A673 (cell line): ENCODE measurements around the gene BBS1. TPM values are rescaled to one million over a fixed set of nuclear protein-coding genes. Genes with fewer than 3 reads are reported as not detected.

Experiments used
- BruUV-seq: library from RNA; stranded (reverse); fragments of 400-500 nt; replicated peaks from 2 replicates; lab custom pipeline; 2021; lab: Mats Ljungman, UMichigan
- CTCF ChIA-PET: fragments of 300-600 bp; sonication (Branson Sonifier 250); formaldehyde crosslinking; loops from one replicate; lab custom pipeline; 2022; ENCODE audit warnings: antibody characterized with exemption; lab: Charles Lee
- POLR2A ChIA-PET: fragments of 300-600 bp; sonication (Branson Sonifier 250); formaldehyde crosslinking; loops from one replicate; lab custom pipeline; 2022; ENCODE audit warnings: antibody characterized with exemption; ENCODE audit not compliant: low non-redundant PET; lab: Charles Lee
- DNase-seq: peaks from one replicate; pipeline ENCODE4 v3.0.0-alpha.2; 2015; ENCODE audit warnings: low spot score
- H3K27ac ChIP-seq: fragments of 200-600 bp; sonication (generic); 2 replicates; pipeline ENCODE4 v1.5.1; 2016; ENCODE audit warnings: mixed run types, low read depth, mild to moderate bottlenecking, mixed read lengths, antibody characterized with exemption, low read length; ENCODE audit not compliant: poor library complexity, severe bottlenecking
- H3K27me3 ChIP-seq: fragments of 200-600 bp; sonication (generic); replicated peaks from 2 replicates; pipeline ENCODE4 v1.6.1; 2017; ENCODE audit warnings: mixed run types, low read depth, mild to moderate bottlenecking, mixed read lengths, antibody characterized with exemption, low read length; ENCODE audit not compliant: insufficient read depth, poor library complexity
- H3K36me3 ChIP-seq: fragments of 200-600 bp; sonication (generic); 2 replicates; pipeline ENCODE4 v1.6.1; 2016; ENCODE audit warnings: mixed run types, mild to moderate bottlenecking, mixed read lengths, antibody characterized with exemption, low read length; ENCODE audit not compliant: insufficient read depth, poor library complexity, severe bottlenecking
- H3K4me1 ChIP-seq: fragments of 200-600 bp; sonication (generic); 2 replicates; pipeline ENCODE4 v1.6.1; 2017; ENCODE audit warnings: mixed run types, mild to moderate bottlenecking, mixed read lengths, antibody characterized with exemption, low read length; ENCODE audit not compliant: insufficient read depth, poor library complexity, severe bottlenecking
- H3K4me3 ChIP-seq: fragments of 200-600 bp; sonication (generic); 2 replicates; pipeline ENCODE4 v1.5.1; 2016; ENCODE audit warnings: low read depth, mixed run types, mild to moderate bottlenecking, mixed read lengths, low read length; ENCODE audit not compliant: poor library complexity, severe bottlenecking
- H3K9me3 ChIP-seq: fragments of 200-600 bp; sonication (generic); 2 replicates; pipeline ENCODE4 v1.6.1; 2016; ENCODE audit warnings: mixed run types, low read depth, mild to moderate bottlenecking, mixed read lengths, antibody characterized with exemption, low read length; ENCODE audit not compliant: poor library complexity, severe bottlenecking
- EZH2 ChIP-seq: fragments of 200-600 bp; sonication (generic); IDR thresholded peaks from 2 replicates; pipeline ENCODE4 v1.6.1; 2017; ENCODE audit warnings: borderline replicate concordance, low read depth, mild to moderate bottlenecking, mixed read lengths, antibody characterized with exemption, low read length; ENCODE audit not compliant: poor library complexity, severe bottlenecking
- intact Hi-C: fragments of 100-400 bp; cut with micrococcal nuclease; formaldehyde crosslinking; loops from one replicate; pipeline ENCODE4 v1.10.0; 2022; ENCODE audit not compliant: unreplicated experiment
- total RNA-seq: library from RNA; stranded (reverse); gene quantifications from 2 replicates; pipeline ENCODE4 v1.2.3, GENCODE V29; 2021
- TF ChIP-seq, protein P1 (sequence below): fragments of 300-800, 200-600 bp; sonication (generic); conservative IDR thresholded peaks from 2 replicates; pipeline ENCODE4 v1.5.1; 2017; ENCODE audit warnings: low read depth, mild to moderate bottlenecking, antibody characterized with exemption, low read length, moderate library complexity, mixed read lengths

The BBS1 gene
- total RNA-seq, 1 experiment from 2014 or later, result 40.5 TPM

DNA sequence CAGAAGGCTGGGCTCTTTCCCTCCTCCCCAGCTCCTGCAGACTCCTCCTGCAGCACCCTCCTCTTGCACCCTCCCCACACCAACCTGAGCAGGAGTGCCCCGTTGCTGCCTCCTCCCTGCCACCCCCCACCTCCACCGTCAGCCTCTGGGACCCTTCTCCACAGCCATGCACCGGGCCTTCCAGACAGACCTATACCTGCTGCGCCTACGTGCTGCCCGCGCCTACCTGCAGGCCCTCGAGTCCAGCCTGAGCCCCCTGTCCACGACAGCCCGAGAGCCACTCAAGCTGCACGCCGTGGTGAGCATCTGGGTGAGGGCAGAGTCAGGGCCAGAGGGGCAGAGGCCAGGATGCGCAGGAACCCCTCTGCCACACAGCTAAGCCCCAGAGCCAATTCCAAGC lies 19.2 kb downstream of the BBS1 start:
- intact Hi-C loops, result no loop called here
- Histone ChIP-seq H3K4me3 (no peak overlapping the region), H3K27ac (no peak overlapping the region), H3K36me3 (no peaks in the 10 kb centered on the region), H3K27me3 (no peaks in the 10 kb centered on the region), H3K4me1 (no peaks in the 10 kb centered on the region), H3K9me3 (no peaks in the 10 kb centered on the region)
- ChIA-PET POLR2A (interaction anchor here (0.6 kb wide), 2 partner anchors 30 to 144 kb away, joined by 4 to 8 read pairs; no protein-coding TSS in a partner anchor), CTCF (no interaction called here)
- no peak for TF ChIP-seq EZH2
- TF ChIP-seq, protein P1, sequence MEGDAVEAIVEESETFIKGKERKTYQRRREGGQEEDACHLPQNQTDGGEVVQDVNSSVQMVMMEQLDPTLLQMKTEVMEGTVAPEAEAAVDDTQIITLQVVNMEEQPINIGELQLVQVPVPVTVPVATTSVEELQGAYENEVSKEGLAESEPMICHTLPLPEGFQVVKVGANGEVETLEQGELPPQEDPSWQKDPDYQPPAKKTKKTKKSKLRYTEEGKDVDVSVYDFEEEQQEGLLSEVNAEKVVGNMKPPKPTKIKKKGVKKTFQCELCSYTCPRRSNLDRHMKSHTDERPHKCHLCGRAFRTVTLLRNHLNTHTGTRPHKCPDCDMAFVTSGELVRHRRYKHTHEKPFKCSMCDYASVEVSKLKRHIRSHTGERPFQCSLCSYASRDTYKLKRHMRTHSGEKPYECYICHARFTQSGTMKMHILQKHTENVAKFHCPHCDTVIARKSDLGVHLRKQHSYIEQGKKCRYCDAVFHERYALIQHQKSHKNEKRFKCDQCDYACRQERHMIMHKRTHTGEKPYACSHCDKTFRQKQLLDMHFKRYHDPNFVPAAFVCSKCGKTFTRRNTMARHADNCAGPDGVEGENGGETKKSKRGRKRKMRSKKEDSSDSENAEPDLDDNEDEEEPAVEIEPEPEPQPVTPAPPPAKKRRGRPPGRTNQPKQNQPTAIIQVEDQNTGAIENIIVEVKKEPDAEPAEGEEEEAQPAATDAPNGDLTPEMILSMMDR, result no peak
- BruUV-seq, result no TSS peak
- no peak for DNase-seq

DNA sequence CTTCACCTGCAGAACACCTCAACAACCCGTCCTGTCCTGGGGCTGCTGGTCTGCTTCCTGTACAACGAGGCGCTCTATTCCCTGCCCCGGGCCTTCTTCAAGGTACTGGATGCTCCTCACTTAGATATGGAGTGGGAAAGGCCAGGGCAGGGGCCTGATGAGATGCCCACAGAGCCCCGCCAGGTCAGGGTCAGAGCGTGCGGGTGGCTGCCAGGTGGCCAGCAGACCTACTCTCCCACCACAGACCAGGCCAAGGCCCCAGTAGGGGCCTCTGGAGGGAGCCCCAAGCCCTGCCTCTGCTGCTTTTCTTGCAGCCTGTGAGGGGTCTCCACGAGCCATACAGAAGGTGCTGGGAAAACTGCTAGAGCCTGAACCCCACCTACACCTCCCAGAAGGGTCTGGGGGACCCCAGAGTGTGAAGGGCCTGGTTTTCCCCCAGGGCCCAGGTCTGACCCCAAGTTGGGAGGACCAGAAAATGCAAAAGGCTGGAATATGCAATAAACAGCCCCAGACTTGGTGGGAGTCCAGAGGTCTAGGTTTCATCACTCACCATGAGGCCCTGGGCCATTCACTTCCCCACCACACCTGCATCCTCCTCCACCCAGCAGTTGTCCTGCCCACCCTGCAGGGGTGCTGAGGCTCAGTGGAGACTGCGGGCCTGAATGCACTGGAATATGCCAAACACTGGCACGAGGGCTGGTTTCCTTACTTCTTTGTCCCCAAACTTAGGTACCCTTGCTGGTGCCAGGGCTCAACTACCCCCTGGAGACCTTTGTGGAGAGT lies 20.7 kb downstream of the BBS1 start:
- no TSS peak for BruUV-seq
- POLR2A ChIA-PET, result no interaction called here

GRCh38 chr11:66531841-66532240 lies 21.4 kb downstream of the BBS1 start:
- DNase-seq, result no peak
- TF ChIP-seq EZH2, result no peak
- TF ChIP-seq, protein P1, result no peak
- intact Hi-C loops, result no loop called here
- BruUV-seq, result no TSS peak
- Histone ChIP-seq H3K27me3 (no peaks in the 10 kb centered on the region), H3K4me1 (no peaks in the 10 kb centered on the region), H3K4me3 (no peak overlapping the region), H3K27ac (no peak overlapping the region), H3K36me3 (no peaks in the 10 kb centered on the region), H3K9me3 (no peaks in the 10 kb centered on the region)
- ChIA-PET POLR2A (no interaction called here), CTCF (no interaction called here)

More for the DNA sequence above, 20.7 kb downstream of the BBS1 start:
- Histone ChIP-seq H3K27ac (no peak overlapping the region), H3K36me3 (no peaks in the 10 kb centered on the region), H3K4me3 (no peak overlapping the region), H3K4me1 (no peaks in the 10 kb centered on the region), H3K27me3 (no peaks in the 10 kb centered on the region), H3K9me3 (no peaks in the 10 kb centered on the region)
- intact Hi-C loops, result no loop called here
- CTCF ChIA-PET, result no interaction called here
- no peak for DNase-seq
- no peak for TF ChIP-seq EZH2
- TF ChIP-seq, protein P1, result no peak
